ENCODE results near the gene ITPK1. TPM values are rescaled to one million over a fixed set of nuclear protein-coding genes. Genes with fewer than 3 reads are reported as not detected.
A peak's percentile ranks its signal among the peaks of the same experiment; 100 is the strongest.

ITPK1 gene
- total and polyA plus RNA-seq, 2 experiments from 2014 or later, result 35.9 to 101 TPM

DNA sequence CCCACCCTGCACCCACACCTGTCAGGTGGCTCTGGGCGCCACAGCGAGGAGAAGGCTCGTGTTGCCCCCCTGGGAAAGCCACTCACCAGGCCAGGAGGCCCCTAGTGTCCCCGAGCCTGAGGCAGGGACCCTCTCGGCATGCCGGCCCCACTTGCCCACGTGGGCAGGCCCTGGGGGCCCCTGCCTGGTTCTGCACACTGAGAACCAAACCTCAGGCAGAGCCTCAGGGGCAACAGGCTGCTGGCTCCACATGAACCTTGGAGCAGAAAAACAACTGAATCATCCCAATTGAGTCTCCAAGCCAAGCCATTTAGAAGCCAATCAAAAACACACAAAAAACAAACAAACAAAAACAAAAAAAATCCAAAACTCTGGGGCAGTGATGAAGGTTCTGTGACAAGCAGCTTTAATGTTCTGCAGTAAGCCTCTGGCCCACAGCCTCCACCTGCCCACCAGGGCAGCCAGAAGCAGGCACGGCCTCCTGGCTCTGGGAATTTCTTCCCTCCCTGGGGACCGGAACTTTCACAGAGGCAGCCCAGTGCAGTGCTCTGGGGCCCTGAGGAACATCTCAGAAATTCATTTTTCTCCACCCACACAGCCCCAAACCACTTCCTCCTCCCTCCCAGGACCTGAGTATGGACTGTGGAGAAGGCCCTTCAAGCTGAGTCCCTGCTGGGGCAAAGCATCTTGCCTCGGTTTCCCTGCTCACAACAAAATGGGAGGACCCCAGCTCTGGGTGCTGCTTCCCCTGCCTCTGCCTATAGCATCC lies 102.6 kb downstream of the ITPK1 start:
- H3K27me3 Mint-ChIP-seq (ENCODE audit: insufficient read depth, low read depth, poor library complexity), result peaks cover 23% of the 10 kb centered on the region
- no peak overlapping the region for H2AFZ ChIP-seq
- DNase-seq (ENCODE audit: low spot score), result no peak
- H3F3A ChIP-seq (replicated peaks; ENCODE audit: low read depth), result no peaks in the 10 kb centered on the region
- no peaks in the 10 kb centered on the region for H3K36me3 ChIP-seq (ENCODE audit: insufficient read depth)
- H3K36me3 Mint-ChIP-seq (ENCODE audit: low read depth), result peaks cover 6% of the 10 kb centered on the region; the same call in 1 of the 3 replicates
- peaks cover 38% of the 10 kb centered on the region for H3K4me1 Mint-ChIP-seq
- TF ChIP-seq, protein P1, sequence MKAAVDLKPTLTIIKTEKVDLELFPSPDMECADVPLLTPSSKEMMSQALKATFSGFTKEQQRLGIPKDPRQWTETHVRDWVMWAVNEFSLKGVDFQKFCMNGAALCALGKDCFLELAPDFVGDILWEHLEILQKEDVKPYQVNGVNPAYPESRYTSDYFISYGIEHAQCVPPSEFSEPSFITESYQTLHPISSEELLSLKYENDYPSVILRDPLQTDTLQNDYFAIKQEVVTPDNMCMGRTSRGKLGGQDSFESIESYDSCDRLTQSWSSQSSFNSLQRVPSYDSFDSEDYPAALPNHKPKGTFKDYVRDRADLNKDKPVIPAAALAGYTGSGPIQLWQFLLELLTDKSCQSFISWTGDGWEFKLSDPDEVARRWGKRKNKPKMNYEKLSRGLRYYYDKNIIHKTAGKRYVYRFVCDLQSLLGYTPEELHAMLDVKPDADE (IDR thresholded peaks at IDR 0.05), result no peak
- TF ChIP-seq, protein P2, sequence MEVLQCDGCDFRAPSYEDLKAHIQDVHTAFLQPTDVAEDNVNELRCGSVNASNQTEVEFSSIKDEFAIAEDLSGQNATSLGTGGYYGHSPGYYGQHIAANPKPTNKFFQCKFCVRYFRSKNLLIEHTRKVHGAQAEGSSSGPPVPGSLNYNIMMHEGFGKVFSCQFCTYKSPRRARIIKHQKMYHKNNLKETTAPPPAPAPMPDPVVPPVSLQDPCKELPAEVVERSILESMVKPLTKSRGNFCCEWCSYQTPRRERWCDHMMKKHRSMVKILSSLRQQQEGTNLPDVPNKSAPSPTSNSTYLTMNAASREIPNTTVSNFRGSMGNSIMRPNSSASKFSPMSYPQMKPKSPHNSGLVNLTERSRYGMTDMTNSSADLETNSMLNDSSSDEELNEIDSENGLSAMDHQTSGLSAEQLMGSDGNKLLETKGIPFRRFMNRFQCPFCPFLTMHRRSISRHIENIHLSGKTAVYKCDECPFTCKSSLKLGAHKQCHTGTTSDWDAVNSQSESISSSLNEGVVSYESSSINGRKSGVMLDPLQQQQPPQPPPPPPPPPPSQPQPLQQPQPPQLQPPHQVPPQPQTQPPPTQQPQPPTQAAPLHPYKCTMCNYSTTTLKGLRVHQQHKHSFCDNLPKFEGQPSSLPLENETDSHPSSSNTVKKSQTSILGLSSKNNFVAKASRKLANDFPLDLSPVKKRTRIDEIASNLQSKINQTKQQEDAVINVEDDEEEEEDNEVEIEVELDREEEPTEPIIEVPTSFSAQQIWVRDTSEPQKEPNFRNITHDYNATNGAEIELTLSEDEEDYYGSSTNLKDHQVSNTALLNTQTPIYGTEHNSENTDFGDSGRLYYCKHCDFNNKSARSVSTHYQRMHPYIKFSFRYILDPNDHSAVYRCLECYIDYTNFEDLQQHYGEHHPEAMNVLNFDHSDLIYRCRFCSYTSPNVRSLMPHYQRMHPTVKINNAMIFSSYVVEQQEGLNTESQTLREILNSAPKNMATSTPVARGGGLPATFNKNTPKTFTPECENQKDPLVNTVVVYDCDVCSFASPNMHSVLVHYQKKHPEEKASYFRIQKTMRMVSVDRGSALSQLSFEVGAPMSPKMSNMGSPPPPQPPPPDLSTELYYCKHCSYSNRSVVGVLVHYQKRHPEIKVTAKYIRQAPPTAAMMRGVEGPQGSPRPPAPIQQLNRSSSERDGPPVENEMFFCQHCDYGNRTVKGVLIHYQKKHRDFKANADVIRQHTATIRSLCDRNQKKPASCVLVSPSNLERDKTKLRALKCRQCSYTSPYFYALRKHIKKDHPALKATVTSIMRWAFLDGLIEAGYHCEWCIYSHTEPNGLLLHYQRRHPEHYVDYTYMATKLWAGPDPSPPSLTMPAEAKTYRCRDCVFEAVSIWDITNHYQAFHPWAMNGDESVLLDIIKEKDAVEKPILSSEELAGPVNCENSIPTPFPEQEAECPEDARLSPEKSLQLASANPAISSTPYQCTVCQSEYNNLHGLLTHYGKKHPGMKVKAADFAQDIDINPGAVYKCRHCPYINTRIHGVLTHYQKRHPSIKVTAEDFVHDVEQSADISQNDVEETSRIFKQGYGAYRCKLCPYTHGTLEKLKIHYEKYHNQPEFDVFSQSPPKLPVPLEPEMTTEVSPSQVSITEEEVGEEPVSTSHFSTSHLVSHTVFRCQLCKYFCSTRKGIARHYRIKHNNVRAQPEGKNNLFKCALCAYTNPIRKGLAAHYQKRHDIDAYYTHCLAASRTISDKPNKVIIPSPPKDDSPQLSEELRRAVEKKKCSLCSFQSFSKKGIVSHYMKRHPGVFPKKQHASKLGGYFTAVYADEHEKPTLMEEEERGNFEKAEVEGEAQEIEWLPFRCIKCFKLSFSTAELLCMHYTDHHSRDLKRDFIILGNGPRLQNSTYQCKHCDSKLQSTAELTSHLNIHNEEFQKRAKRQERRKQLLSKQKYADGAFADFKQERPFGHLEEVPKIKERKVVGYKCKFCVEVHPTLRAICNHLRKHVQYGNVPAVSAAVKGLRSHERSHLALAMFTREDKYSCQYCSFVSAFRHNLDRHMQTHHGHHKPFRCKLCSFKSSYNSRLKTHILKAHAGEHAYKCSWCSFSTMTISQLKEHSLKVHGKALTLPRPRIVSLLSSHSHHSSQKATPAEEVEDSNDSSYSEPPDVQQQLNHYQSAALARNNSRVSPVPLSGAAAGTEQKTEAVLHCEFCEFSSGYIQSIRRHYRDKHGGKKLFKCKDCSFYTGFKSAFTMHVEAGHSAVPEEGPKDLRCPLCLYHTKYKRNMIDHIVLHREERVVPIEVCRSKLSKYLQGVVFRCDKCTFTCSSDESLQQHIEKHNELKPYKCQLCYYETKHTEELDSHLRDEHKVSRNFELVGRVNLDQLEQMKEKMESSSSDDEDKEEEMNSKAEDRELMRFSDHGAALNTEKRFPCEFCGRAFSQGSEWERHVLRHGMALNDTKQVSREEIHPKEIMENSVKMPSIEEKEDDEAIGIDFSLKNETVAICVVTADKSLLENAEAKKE (CRISPR knock-in tag; IDR thresholded peaks at IDR 0.05), result no peak
- no peak for TF ChIP-seq ZNF114 (CRISPR knock-in tag; IDR thresholded peaks at IDR 0.05)
- H3K27ac Mint-ChIP-seq, result peak overlapping the region; percentile 78
- H3K79me2 ChIP-seq (replicated peaks; ENCODE audit: insufficient read depth), result peaks cover 45% of the 10 kb centered on the region
- H3K4me2 ChIP-seq, result no peak overlapping the region
- ATAC-seq, result no peak
- H3K27ac ChIP-seq (ENCODE audit: low read depth), result no peak overlapping the region
- peaks cover 8% of the 10 kb centered on the region for H4K20me1 ChIP-seq (replicated peaks; ENCODE audit: insufficient read depth)
- no peak overlapping the region for H3K4me3 ChIP-seq
- H3K9me2 ChIP-seq (ENCODE audit: insufficient read depth), result no peaks in the 10 kb centered on the region
- H3K27me3 ChIP-seq (ENCODE audit: insufficient read depth), result no peaks in the 10 kb centered on the region
- H3K4me1 ChIP-seq (ENCODE audit: insufficient read depth), result peaks cover 5% of the 10 kb centered on the region; the same call in 1 of the 2 replicates
- no peak overlapping the region for H3K4me3 Mint-ChIP-seq
- H3K9me3 Mint-ChIP-seq, result no peaks in the 10 kb centered on the region

DNA sequence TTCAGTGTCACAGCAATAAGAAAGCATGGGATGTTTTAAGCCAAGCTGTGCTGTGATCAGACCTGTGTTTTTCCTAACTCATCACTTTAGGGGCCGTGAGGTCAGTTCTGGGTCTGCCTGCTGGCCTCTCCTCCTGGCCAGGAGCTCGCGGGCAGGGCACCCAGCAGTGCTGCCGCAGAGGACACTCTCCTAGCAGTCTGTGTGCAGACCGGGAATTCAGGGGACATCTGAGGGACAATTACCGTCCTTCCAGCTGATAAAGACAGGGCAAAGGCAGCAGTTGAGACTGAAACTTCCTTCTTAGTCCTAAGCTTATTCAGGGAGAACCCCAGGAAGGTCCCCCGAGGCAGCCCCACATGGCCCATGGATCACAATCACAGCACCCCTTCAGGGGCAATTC lies 103.2 kb downstream of the ITPK1 start:
- H3K27ac ChIP-seq (ENCODE audit: low read depth), result no peak overlapping the region
- H3K4me1 ChIP-seq (ENCODE audit: insufficient read depth), result 0 out of 2 replicates have a peak, but pooled peaks cover 1% of the 10 kb centered on the region
- peaks cover 45% of the 10 kb centered on the region for H3K79me2 ChIP-seq (replicated peaks; ENCODE audit: insufficient read depth)
- TF ChIP-seq, protein P3, sequence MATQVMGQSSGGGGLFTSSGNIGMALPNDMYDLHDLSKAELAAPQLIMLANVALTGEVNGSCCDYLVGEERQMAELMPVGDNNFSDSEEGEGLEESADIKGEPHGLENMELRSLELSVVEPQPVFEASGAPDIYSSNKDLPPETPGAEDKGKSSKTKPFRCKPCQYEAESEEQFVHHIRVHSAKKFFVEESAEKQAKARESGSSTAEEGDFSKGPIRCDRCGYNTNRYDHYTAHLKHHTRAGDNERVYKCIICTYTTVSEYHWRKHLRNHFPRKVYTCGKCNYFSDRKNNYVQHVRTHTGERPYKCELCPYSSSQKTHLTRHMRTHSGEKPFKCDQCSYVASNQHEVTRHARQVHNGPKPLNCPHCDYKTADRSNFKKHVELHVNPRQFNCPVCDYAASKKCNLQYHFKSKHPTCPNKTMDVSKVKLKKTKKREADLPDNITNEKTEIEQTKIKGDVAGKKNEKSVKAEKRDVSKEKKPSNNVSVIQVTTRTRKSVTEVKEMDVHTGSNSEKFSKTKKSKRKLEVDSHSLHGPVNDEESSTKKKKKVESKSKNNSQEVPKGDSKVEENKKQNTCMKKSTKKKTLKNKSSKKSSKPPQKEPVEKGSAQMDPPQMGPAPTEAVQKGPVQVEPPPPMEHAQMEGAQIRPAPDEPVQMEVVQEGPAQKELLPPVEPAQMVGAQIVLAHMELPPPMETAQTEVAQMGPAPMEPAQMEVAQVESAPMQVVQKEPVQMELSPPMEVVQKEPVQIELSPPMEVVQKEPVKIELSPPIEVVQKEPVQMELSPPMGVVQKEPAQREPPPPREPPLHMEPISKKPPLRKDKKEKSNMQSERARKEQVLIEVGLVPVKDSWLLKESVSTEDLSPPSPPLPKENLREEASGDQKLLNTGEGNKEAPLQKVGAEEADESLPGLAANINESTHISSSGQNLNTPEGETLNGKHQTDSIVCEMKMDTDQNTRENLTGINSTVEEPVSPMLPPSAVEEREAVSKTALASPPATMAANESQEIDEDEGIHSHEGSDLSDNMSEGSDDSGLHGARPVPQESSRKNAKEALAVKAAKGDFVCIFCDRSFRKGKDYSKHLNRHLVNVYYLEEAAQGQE (IDR thresholded peaks at IDR 0.05; ENCODE audit: unreplicated experiment), result no peak
- no peak for TF ChIP-seq ZNF331 (CRISPR knock-in tag; IDR thresholded peaks at IDR 0.05; ENCODE audit: low read depth)
- TF ChIP-seq EZH2phosphoT487 (IDR thresholded peaks at IDR 0.05; ENCODE audit: unreplicated experiment), result no peak
- no peak for TF ChIP-seq ZNF114 (CRISPR knock-in tag; IDR thresholded peaks at IDR 0.05)
- TF ChIP-seq STAT1 (IDR thresholded peaks at IDR 0.05; ENCODE audit: unreplicated experiment), result no peak

More for the DNA sequence above, 103.2 kb downstream of the ITPK1 start:
- H3F3A ChIP-seq (replicated peaks; ENCODE audit: low read depth), result no peaks in the 10 kb centered on the region
- H4K20me1 ChIP-seq (replicated peaks; ENCODE audit: insufficient read depth), result peaks cover 7% of the 10 kb centered on the region
- DNase-seq (ENCODE audit: low spot score) (no peak), ATAC-seq (no peak)
- H3K9me3 Mint-ChIP-seq, result no peaks in the 10 kb centered on the region
- no peaks in the 10 kb centered on the region for H3K9me2 ChIP-seq (ENCODE audit: insufficient read depth)
- peaks cover 24% of the 10 kb centered on the region for H3K27me3 Mint-ChIP-seq (ENCODE audit: insufficient read depth, low read depth, poor library complexity)
- H2AFZ ChIP-seq, result no peak overlapping the region
- no peak overlapping the region for H3K4me3 Mint-ChIP-seq
- H3K36me3 ChIP-seq (ENCODE audit: insufficient read depth), result no peaks in the 10 kb centered on the region
- H3K4me3 ChIP-seq, result no peak overlapping the region
- peaks cover 9% of the 10 kb centered on the region; the same call in 1 of the 3 replicates for H3K36me3 Mint-ChIP-seq (ENCODE audit: low read depth)
- H3K27me3 ChIP-seq (ENCODE audit: insufficient read depth), result no peaks in the 10 kb centered on the region
- H3K27ac Mint-ChIP-seq, result no peak overlapping the region
- H3K4me1 Mint-ChIP-seq, result peaks cover 36% of the 10 kb centered on the region
- H3K4me2 ChIP-seq, result no peak overlapping the region

All from GM23338 (cell line).